Non-pigmented ciliary epithelial cell (primary cell): ENCODE results near the gene SH2D2A.

Experiments used
- DNase-seq: peaks from one replicate; pipeline ENCODE4 v3.0.0-alpha.2; 2010; ENCODE audit warnings: low read depth

Gene SH2D2A

GRCh38 chr1:156847591-156848460 lies 31.2 kb upstream of the SH2D2A start:
- no peak for DNase-seq

- DNase-seq = no peak
These were observed 30.0 kb upstream of the SH2D2A start for GRCh38 chr1:156846643-156847042.

- DNase-seq = no peak
These were observed 29.4 kb upstream of the SH2D2A start for GRCh38 chr1:156845953-156846545.

- DNase-seq = no peak
These were observed 28.7 kb upstream of the SH2D2A start for GRCh38 chr1:156845055-156845952.

GRCh38 chr1:156844638-156845037 lies 28.0 kb upstream of the SH2D2A start:
- DNase-seq = no peak

- DNase-seq = no peak
These were observed 27.5 kb upstream of the SH2D2A start for GRCh38 chr1:156844102-156844501.

- DNase-seq = no peak
These were observed 26.1 kb upstream of the SH2D2A start for GRCh38 chr1:156842618-156843300.

- no peak for DNase-seq
These were observed 24.7 kb upstream of the SH2D2A start for GRCh38 chr1:156841295-156841855.

GRCh38 chr1:156840898-156841279 lies 24.2 kb upstream of the SH2D2A start:
- no peak for DNase-seq

GRCh38 chr1:156840186-156840897 lies 23.7 kb upstream of the SH2D2A start:
- no peak for DNase-seq

- no peak for DNase-seq
These were observed 22.9 kb upstream of the SH2D2A start for GRCh38 chr1:156839426-156840109.

- DNase-seq = no peak
These were observed 22.3 kb upstream of the SH2D2A start for GRCh38 chr1:156838972-156839371.

- no peak for DNase-seq
These were observed 20.2 kb upstream of the SH2D2A start for GRCh38 chr1:156836892-156837291.

GRCh38 chr1:156836041-156836654 lies 19.5 kb upstream of the SH2D2A start:
- DNase-seq = no peak

GRCh38 chr1:156834322-156834721 lies 17.7 kb upstream of the SH2D2A start:
- no peak for DNase-seq

GRCh38 chr1:156833603-156834002 lies 17.0 kb upstream of the SH2D2A start:
- DNase-seq = no peak

- DNase-seq = no peak
These were observed 15.8 kb upstream of the SH2D2A start for GRCh38 chr1:156832434-156832833.

GRCh38 chr1:156828400-156829124 lies 11.9 kb upstream of the SH2D2A start:
- DNase-seq = no peak

GRCh38 chr1:156826630-156827029 lies 10.0 kb upstream of the SH2D2A start:
- no peak for DNase-seq
